H1 (cell line): ENCODE results near the gene GPC6. TPM values are rescaled to one million over a fixed set of nuclear protein-coding genes. Genes with fewer than 3 reads are reported as not detected.

Experiments used
- CTCF ChIA-PET: fragments of 300-600 bp; sonication (Branson Sonifier 250); formaldehyde crosslinking; loops from one replicate; lab custom pipeline; 2021; ENCODE audit not compliant: partially characterized antibody; lab: Charles Lee
- POLR2A ChIA-PET: fragments of 300-600 bp; sonication (Branson Sonifier 250); formaldehyde crosslinking; loops from one replicate; lab custom pipeline; 2021; ENCODE audit warnings: inconsistent platforms; ENCODE audit not compliant: partially characterized antibody; lab: Charles Lee
- DNase-seq, 2 experiments: peaks; one replicate each; pipeline versions ENCODE4 v3.0.0 to v3.0.0-alpha.2; 2010 to 2022; ENCODE audit warnings: low spot score in 2 of 2, low read depth in 1 of 2, mixed read lengths in 1 of 2
- FAIRE-seq: peaks from 2 replicates; lab custom pipeline; 2011; peaks lifted over from hg19 to GRCh38; lab: Jason Lieb, UNC
- H2AFZ ChIP-seq: 2 replicates; pipeline ENCODE4 v1.8.1; 2012; ENCODE audit warnings: low read length, inconsistent platforms
- H2AK5ac ChIP-seq: 2 replicates; pipeline ENCODE4 v1.6.1; 2013; ENCODE audit warnings: low read depth, low read length
- H2BK120ac ChIP-seq: replicated peaks from 2 replicates; pipeline ENCODE3; 2013; ENCODE audit warnings: low read depth, low read length, inconsistent platforms
- H2BK12ac ChIP-seq: 2 replicates; pipeline ENCODE4 v1.6.1; 2013; ENCODE audit warnings: low read depth, low read length
- H2BK15ac ChIP-seq: 2 replicates; pipeline ENCODE4 v1.6.1; 2013; ENCODE audit warnings: low read length
- H2BK20ac ChIP-seq: 2 replicates; pipeline ENCODE4 v1.6.1; 2013; ENCODE audit warnings: low read length
- H2BK5ac ChIP-seq: 2 replicates; pipeline ENCODE4 v1.6.1; 2013; ENCODE audit warnings: low read depth, low read length
- H3K14ac ChIP-seq: 2 replicates; pipeline ENCODE4 v1.6.1; 2013; ENCODE audit warnings: inconsistent platforms; ENCODE audit not compliant: insufficient read length
- H3K18ac ChIP-seq: 2 replicates; pipeline ENCODE4 v1.6.1; 2013; ENCODE audit warnings: low read length; ENCODE audit errors: extremely low read depth
- H3K23ac ChIP-seq: 2 replicates; pipeline ENCODE4 v1.6.1; 2013; ENCODE audit warnings: inconsistent platforms; ENCODE audit not compliant: insufficient read length
- H3K23me2 ChIP-seq: 2 replicates; pipeline ENCODE4 v1.6.1; 2013; ENCODE audit warnings: low read depth, low read length
- H3K27ac ChIP-seq: 2 replicates; pipeline ENCODE4 v1.6.1; 2011; ENCODE audit warnings: low read depth, low read length, inconsistent platforms
- H3K27me3 ChIP-seq, 4 experiments: replicated peaks in 1 of 4; 1 replicate in 1 of 4; 2 replicates in 3 of 4; pipeline versions ENCODE4 v1.6.1 to v1.8.1; 2011 to 2013; ENCODE audit warnings: low read length in 3 of 4, mild to moderate bottlenecking in 3 of 4, inconsistent platforms in 2 of 4, mixed read lengths in 2 of 4, moderate library complexity in 1 of 4; ENCODE audit not compliant: control insufficient read depth in 3 of 4, insufficient read depth in 3 of 4; ENCODE audit errors: extremely low read depth in 1 of 4
- H3K36me3 ChIP-seq, 4 experiments: 2 replicates each; pipeline versions ENCODE4 v1.6.1 to v1.8.1; 2011 to 2013; ENCODE audit warnings: mild to moderate bottlenecking in 4 of 4, low read length in 3 of 4, moderate library complexity in 2 of 4, control low read depth in 1 of 4, inconsistent platforms in 1 of 4; ENCODE audit not compliant: insufficient read depth in 4 of 4, control insufficient read depth in 2 of 4
- H3K4ac ChIP-seq: replicated peaks from 2 replicates; pipeline ENCODE3; 2013; ENCODE audit warnings: low read length, low read depth, mixed read lengths, inconsistent platforms; ENCODE audit not compliant: insufficient read length
- H3K4me1 ChIP-seq, 4 experiments: replicated peaks in 1 of 4; 1 replicate in 1 of 4; 2 replicates in 3 of 4; pipeline versions ENCODE4 v1.6.1 to v1.8.1; 2011 to 2013; ENCODE audit warnings: low read length in 3 of 4, inconsistent platforms in 2 of 4, mixed read lengths in 1 of 4; ENCODE audit not compliant: insufficient read depth in 4 of 4, control insufficient read depth in 3 of 4
- H3K4me2 ChIP-seq, 2 experiments: 2 replicates each; pipeline versions ENCODE4 v1.6.1 to v1.8.1; 2011 to 2013; ENCODE audit warnings: low read depth in 2 of 2, low read length in 2 of 2, control low read depth in 1 of 2, inconsistent platforms in 1 of 2, mild to moderate bottlenecking in 1 of 2; ENCODE audit not compliant: insufficient read depth in 1 of 2
- H3K4me3 ChIP-seq, 4 experiments: fragments of 200-600, 300-600 bp in 1 of 4; sonication (generic), shearing (Covaris generic), sonication (Bioruptor Twin) in 1 of 4; 2 replicates each; pipeline versions ENCODE4 v1.5.1 to v1.8.1; 2011 to 2016; ENCODE audit warnings: low read length in 4 of 4, low read depth in 3 of 4, control low read depth in 2 of 4, inconsistent platforms in 2 of 4, mild to moderate bottlenecking in 2 of 4, mixed read lengths in 1 of 4, moderate library complexity in 1 of 4; ENCODE audit not compliant: insufficient read depth in 2 of 4; ENCODE audit errors: extremely low read depth in 1 of 4
- H3K56ac ChIP-seq: replicated peaks from 2 replicates; pipeline ENCODE3; 2013; ENCODE audit warnings: low read depth, mild to moderate bottlenecking, mixed read lengths, low read length, inconsistent platforms; ENCODE audit not compliant: insufficient read length
- H3K79me1 ChIP-seq: 2 replicates; pipeline ENCODE4 v1.6.1; 2013; ENCODE audit warnings: low read depth, low read length, control low read depth
- H3K79me2 ChIP-seq, 2 experiments: 2 replicates each; pipeline versions ENCODE4 v1.6.1 to v1.8.1; 2012 to 2013; ENCODE audit warnings: low read length in 2 of 2, mild to moderate bottlenecking in 2 of 2, inconsistent platforms in 1 of 2; ENCODE audit not compliant: insufficient read depth in 2 of 2, control insufficient read depth in 1 of 2
- H3K9ac ChIP-seq, 4 experiments: replicated peaks in 1 of 4; 1 replicate in 1 of 4; 2 replicates in 3 of 4; pipeline versions ENCODE4 v1.6.1 to v1.8.1; 2011 to 2013; ENCODE audit warnings: low read depth in 3 of 4, low read length in 3 of 4, control low read depth in 2 of 4, mild to moderate bottlenecking in 2 of 4, moderate library complexity in 2 of 4, inconsistent platforms in 1 of 4; ENCODE audit errors: extremely low read depth in 1 of 4
- H3K9me3 ChIP-seq, 2 experiments: 2 replicates each; pipeline versions ENCODE4 v1.6.1 to v1.8.1; 2012 to 2013; ENCODE audit warnings: mild to moderate bottlenecking in 2 of 2, moderate library complexity in 2 of 2, control low read depth in 1 of 2, inconsistent platforms in 1 of 2, low read depth in 1 of 2, low read length in 1 of 2, mixed read lengths in 1 of 2; ENCODE audit not compliant: insufficient read depth in 2 of 2
- H4K20me1 ChIP-seq, 2 experiments: replicated peaks in 1 of 2; 2 replicates each; pipeline versions ENCODE3 to v1.8.1; 2011 to 2013; ENCODE audit warnings: inconsistent platforms in 2 of 2, low read length in 2 of 2, mild to moderate bottlenecking in 1 of 2; ENCODE audit not compliant: insufficient read depth in 2 of 2, control insufficient read depth in 1 of 2
- H4K5ac ChIP-seq: 2 replicates; pipeline ENCODE4 v1.6.1; 2013; ENCODE audit warnings: low read length, low read depth, mixed read lengths, inconsistent platforms; ENCODE audit not compliant: insufficient read length
- H4K8ac ChIP-seq: 2 replicates; pipeline ENCODE4 v1.8.0; 2013; ENCODE audit warnings: mild to moderate bottlenecking, moderate library complexity, low read length, inconsistent platforms; ENCODE audit not compliant: insufficient read depth; ENCODE audit errors: extremely low read depth
- H4K91ac ChIP-seq: replicated peaks from 2 replicates; pipeline ENCODE3; 2013; ENCODE audit warnings: low read length, mixed read lengths, inconsistent platforms; ENCODE audit not compliant: insufficient read length
- WGBS, 2 experiments: shearing (Covaris generic) in 1 of 2; methylation state at CpG; one replicate each; pipeline versions ENCODE4 v1.1.6 to v1.1.7; 2013 to 2015; ENCODE audit warnings: low lambda C conversion rate in 2 of 2, mixed read lengths in 2 of 2, inconsistent platforms in 1 of 2, low coverage in 1 of 2, missing lambda C conversion rate in 1 of 2; ENCODE audit not compliant: insufficient replicate concordance in 2 of 2, insufficient coverage in 1 of 2, insufficient read length in 1 of 2; ENCODE audit errors: extremely low coverage in 1 of 2, missing lambda C conversion rate in 1 of 2; 5-methylcytosine and 5-hydroxymethylcytosine counted together
- polyA plus RNA-seq, 7 experiments: library from polyadenylated mRNA; depleted of rRNA in 3 of 7; stranded (reverse) in 5 of 7; unstranded in 2 of 7; fragments of >200 nt in 5 of 7; fragments of 200-250 nt in 2 of 7; gene quantifications; 1 replicate in 5 of 7; 2 replicates in 1 of 7; 4 replicates in 1 of 7; pipeline versions ENCODE4 v1.2.1 to v1.2.3, GENCODE V29; 2011 to 2013; ENCODE audit warnings: missing spikeins in 2 of 7, mixed read lengths in 2 of 7
- total RNA-seq: library from RNA; stranded (reverse); fragmentation: NEBNext Ultra II Directional; extraction: Animal tissue kit (Norgen Biotek cat#: 25700); gene quantifications from 2 replicates; pipeline ENCODE4 v1.2.1, GENCODE V29; 2021

GPC6 gene
- total and polyA plus RNA-seq, 2 of the 8 experiments (the other 6 are each of a cell fraction or from before 2014, with no cell fraction given): 5.4 to 12.0 TPM

- H3K9me3 ChIP-seq: no peaks in the 10 kb centered on the region
- no peak overlapping the region for H2BK12ac ChIP-seq
- H2AK5ac ChIP-seq: no peak overlapping the region
- H3K9ac ChIP-seq: no peak overlapping the region
- POLR2A ChIA-PET: no interaction called here
- no peaks in the 10 kb centered on the region for H3K79me1 ChIP-seq
- H3K4me1 ChIP-seq: peaks cover 0 to 13% (median 3%) of the 10 kb centered on the region in 4 experiments; a peak in 4 of 7 replicates
- no peaks in the 10 kb centered on the region for H3K36me3 ChIP-seq
- no peak overlapping the region for H3K14ac ChIP-seq
- no peak overlapping the region for H3K23ac ChIP-seq
- H3K18ac ChIP-seq: no peak overlapping the region
- H3K4ac ChIP-seq: no peak overlapping the region
- CTCF ChIA-PET: interaction anchor here (0.5 kb wide), 2 partner anchors 235 to 875 kb away, joined by 3 read pairs; no protein-coding TSS in a partner anchor
- H2BK20ac ChIP-seq: no peak overlapping the region
- H3K27ac ChIP-seq: no peak overlapping the region
- H2BK5ac ChIP-seq: no peak overlapping the region
- H4K91ac ChIP-seq: peak overlapping the region; percentile 16
- H2BK15ac ChIP-seq: no peak overlapping the region
- DNase-seq (no peak), FAIRE-seq (no peak)
- no peak overlapping the region for H3K4me3 ChIP-seq
- no peak overlapping the region for H4K8ac ChIP-seq
- no peaks in the 10 kb centered on the region for H4K20me1 ChIP-seq
- H3K79me2 ChIP-seq: no peaks in the 10 kb centered on the region
- H3K56ac ChIP-seq: no peak overlapping the region
- no peaks in the 10 kb centered on the region for H3K27me3 ChIP-seq
- H2AFZ ChIP-seq: no peak overlapping the region
- no peak overlapping the region for H4K5ac ChIP-seq
- no peaks in the 10 kb centered on the region for H3K23me2 ChIP-seq
- no peak overlapping the region for H2BK120ac ChIP-seq
- no peak overlapping the region for H3K4me2 ChIP-seq
- 92% methylated on average over 4 of the region's 4 CpGs; no CpG with 5 or more reads in 1 of the 2 experiments for WGBS, 2 experiments
Observed at GRCh38 chr13:93549326-93550005, 322.9 kb downstream of the GPC6 start.
